Measurements from ENCODE around the gene MGAT5B.
"Not testable (repeated sequence)": the region's sequence is repeated elsewhere in the genome, so short reads cannot be mapped to it uniquely, and the experiment has no call there.

MGAT5B gene

GRCh38 chr17:76956846-76957540 lies 88.8 kb downstream of the MGAT5B start:
- DNase-seq, result no peak

DNA sequence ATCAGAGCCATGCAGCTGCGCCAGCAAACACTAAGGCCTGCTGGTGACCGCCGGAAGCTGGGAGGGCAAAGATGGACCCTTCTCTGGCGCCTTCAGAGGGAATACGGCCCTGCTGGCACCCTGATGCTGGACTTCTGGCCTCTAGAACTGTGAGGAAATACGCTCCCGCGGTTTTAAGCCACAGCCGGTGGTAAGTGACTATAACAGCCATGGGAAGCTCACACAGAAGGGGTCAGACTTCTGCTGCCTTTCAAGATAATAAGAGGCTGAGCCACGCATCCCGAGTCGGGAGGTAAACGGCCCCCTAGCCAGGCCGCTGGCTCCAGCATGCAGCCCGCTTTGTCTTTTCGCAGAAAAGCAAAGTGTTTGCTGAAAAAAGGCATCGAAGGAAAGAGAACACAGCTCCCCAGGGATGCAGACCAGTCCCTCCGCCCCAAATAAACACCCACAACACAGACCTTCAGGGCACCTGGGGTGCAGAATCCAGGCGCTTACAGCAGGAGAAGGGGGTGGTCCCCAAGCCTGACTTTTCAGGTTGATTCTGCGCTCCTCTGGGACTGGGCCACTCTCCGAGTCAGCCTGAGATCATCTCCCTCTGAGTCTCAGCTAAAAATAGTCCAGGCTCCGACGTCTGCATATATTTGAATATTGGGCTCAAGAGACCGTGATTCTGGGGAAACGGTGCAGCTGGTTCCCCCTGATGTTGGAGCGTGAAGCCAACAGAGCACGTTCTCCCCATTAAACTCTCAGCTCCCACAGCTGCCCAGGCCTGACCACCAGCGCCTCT lies 89.7 kb downstream of the MGAT5B start:
- DNase-seq, result no peak

DNA sequence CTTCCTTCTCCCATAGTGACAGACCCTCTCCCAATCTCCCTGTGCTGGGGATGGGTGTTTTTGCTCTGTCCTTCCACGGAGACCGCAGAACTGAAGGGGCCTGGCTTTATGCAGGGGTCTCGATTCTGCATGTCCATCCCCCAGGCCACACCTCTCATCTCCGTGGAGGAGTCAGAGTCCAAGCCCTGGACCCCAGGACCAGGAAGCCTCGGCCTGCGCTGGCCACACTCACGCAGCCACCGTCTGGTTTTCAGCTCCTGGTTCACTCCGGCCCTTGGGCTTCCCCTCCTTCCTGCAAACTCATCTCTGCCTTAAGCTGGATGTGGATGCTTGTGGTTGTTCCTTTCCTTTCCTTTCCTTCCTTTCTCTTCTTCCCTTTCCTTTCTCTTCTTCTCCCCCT lies 90.8 kb downstream of the MGAT5B start:
- DNase-seq, result no peak

- no peak for DNase-seq
Observed at GRCh38 chr17:76961869-76962268, 93.7 kb downstream of the MGAT5B start.

- no peak for DNase-seq
Observed at GRCh38 chr17:76962858-76963257, 94.7 kb downstream of the MGAT5B start.

DNA sequence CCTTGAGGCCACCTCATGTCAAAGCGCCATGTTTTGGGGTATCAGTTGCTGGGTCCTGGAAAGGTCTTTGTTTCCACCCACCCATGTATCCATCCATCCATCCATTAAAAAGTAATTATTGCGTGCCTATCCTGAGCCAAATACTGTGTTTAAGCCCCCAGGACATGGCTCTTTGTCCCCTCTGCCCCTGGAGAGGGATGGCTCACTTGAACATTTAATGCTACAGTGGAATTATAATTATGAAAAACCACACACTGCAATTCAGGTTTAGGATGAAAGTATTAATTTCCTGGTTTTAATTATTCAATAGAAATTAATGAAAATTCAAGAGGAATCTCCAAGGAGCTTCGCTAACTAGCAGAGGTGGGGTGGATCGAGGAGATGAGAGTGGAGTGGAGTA lies 97.8 kb downstream of the MGAT5B start:
- no peak for DNase-seq

DNA sequence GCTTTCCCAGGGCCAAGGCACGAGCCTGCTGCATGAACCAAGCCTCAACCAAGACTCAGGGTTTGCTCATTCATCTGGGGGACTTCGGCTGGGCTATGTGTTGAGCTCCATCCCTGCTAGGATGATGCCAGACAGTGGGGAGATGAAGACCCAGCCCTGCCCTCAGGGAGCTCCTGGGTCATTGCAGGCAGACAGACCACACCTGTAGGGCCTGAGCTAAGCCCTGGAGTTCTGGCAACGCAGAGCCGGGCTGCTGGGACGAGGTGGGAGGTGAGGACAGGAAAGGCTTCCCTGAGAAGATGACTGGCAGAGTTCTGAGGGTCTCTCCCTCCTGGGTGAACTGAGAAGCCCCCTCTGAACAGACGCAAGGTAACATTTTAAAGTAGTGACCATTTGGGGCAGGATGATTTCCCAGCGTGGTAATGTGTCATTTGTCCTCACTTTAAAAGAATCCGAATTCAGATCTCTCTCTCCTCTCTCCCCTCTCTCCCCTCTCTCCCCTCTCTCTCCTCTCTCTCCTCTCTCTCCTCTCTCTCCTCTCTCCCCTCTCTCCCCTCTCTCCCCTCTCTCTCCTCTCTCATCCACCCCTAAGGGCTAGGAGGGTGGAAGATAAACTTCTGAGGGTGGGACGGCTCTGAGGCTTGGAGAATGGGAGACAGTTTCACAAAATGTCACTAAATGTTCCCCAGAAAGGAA lies 98.4 kb downstream of the MGAT5B start:
- no peak for DNase-seq

DNA sequence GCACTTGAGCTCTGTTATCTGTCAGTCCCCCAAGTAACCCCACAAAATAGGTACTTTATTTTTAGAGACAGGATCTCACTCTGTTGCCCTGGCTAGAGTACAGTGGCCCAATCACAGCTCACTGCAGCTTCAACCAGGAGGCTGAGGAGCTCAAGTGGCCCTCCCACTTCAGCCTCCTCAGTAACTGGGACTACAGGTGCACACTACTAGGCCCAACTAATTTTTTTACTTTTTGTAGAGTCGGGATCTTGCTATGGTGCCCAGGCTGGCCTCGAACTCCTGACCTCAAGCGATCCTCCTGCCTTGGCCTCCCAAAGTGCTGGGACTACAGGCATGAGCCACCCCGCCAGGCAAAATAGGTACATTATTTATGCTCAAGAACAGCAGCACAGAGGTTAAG lies 99.6 kb downstream of the MGAT5B start:
- no peak for DNase-seq

DNA sequence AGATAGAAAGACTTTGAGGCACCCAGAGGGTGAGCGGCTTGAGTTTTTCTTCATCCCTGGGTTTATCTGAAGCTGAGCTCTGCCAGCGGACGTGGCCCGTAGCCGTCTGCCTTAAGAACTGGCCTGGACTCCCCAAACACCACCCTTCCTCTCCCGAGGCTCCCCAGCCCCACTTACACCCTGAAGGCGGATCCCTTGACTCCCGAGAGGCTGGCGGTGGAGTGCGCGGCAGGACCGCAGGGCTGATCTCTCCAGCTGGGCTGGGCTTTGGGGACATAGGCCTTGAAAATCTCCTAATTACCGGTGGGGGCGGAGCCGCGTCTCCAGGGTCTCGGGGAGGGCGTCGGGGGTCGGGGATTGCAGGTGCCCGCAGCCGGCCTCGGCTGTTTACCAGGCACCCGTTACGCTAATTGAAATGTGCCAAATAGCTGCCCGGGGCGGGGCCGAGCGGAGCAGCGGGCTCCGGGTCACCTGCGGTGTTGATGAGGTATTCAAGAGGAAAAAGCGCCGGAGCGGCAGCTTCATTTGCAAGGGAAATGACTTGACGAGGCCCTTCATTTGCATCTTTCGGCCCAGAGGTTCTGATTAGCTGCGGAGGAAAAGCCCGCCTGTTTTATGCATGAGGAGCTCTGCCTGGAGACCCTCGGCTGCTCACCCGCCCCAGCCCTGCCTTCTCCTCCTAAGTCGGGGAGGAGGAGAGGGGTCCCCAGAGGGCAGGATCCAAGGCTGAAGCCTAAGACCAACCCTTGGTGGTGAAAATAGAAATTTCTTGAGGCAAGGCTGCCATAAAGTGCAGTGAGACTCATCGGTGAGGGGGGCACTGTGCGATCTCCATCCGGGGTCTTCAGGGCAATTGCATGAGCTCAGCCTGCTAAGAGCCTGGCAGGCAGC lies 100.7 kb downstream of the MGAT5B start:
- peak; percentile 96 for DNase-seq

- no peak for DNase-seq
Observed at GRCh38 chr17:76969598-76970172, 101.5 kb downstream of the MGAT5B start.

GRCh38 chr17:76970228-76970627 lies 102.0 kb downstream of the MGAT5B start:
- DNase-seq, result not testable (repeated sequence)

- no peak for DNase-seq
Observed at GRCh38 chr17:76972046-76972641, 103.9 kb downstream of the MGAT5B start.

- no peak for DNase-seq
Observed at GRCh38 chr17:76973040-76973439, 104.8 kb downstream of the MGAT5B start.

DNA sequence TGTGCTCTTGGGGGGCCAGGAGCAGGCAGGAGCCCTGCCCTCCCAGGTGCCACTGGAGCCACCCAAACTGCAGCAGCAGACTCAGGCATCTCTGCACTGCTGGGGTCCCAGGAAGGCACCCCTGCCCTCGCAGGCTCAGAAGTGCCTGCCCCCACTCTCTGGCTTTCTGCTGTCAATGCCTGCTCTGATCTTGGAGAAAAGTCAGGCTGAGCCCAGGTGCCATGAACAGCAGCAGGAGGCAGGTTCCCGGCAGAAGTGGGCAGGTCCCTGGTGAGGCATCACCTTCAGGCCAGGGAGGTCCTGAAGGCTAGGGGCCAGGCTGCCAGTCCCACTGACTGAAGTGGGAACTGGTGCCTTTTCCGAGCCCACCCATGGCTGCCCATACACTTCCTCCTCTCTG lies 106.5 kb downstream of the MGAT5B start:
- DNase-seq, result no peak

GRCh38 chr17:76978050-76978449 lies 109.8 kb downstream of the MGAT5B start:
- DNase-seq, result not testable (repeated sequence)

DNA sequence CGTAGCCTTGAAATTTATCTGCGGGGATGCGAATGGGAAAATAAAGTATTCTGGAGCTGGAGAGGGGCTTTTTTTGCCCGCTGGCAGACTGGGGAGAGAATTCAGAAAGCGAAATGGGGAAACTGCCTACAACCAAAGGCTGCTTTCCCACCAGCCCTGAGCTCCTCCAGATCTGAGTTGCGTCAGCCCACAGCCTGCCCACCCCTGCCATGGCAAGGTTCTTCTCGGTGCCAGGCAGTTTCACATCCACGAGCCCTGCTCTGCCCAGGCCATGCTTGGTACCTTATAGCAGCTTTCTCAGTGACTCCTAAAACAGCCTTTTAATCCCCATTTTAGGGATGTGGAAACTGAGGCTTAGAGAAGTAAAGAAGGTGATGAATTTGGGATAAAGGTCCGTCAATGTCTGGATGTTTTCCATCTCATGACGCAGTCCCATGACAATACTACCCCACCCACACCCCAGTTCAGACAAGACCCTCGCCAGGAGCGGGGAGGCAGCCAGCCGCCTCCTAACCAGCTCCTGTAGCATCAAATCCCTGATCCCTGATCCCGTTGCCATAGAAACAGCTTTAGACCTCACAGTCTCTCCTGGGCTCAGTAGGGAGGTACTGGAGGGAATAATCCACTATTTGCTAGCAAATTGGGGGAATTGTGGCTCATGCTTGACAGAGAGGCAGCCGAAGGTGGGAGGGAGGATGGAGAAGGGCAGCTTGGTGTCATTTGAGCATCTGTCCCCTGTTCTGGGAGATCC lies 113.5 kb downstream of the MGAT5B start:
- peak; percentile 92 for DNase-seq

- no peak for DNase-seq
Observed at GRCh38 chr17:76982408-76983074, 114.3 kb downstream of the MGAT5B start.

DNA sequence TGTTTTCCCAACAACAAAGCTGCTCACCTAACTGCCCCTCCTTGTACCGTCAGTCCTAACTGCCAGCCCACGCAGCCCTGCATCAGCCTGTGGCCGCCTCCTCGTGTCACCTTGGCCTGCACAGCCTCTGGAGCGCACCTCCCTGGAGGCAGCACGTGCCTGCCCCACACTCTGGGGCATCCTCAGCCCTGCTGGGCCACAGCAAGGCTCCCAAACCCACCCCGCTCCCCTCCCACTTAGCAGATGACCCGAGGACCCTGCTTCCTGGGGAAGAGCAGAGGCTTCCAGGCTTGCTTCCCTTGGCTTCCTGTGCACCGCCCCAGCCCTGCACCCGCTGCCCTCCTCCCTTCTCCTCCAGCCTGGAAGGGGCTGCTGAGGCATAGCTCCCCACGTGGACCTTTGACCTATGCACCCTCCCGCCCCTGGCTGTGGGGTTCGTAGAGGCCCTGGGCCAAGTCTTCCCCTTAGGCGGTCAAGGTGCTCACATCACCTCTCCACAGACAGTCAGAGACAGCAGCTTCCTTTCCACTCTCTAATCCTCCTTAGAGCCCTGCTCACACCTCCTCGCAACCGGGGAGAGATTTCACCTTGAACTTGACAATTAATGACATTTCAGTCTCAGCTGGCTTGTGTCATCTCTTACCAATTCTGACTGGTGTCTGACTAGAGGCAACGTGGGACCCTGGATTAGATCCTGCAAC lies 115.0 kb downstream of the MGAT5B start:
- no peak for DNase-seq

- no peak for DNase-seq
Observed at GRCh38 chr17:76986365-76986764, 118.2 kb downstream of the MGAT5B start.

DNA sequence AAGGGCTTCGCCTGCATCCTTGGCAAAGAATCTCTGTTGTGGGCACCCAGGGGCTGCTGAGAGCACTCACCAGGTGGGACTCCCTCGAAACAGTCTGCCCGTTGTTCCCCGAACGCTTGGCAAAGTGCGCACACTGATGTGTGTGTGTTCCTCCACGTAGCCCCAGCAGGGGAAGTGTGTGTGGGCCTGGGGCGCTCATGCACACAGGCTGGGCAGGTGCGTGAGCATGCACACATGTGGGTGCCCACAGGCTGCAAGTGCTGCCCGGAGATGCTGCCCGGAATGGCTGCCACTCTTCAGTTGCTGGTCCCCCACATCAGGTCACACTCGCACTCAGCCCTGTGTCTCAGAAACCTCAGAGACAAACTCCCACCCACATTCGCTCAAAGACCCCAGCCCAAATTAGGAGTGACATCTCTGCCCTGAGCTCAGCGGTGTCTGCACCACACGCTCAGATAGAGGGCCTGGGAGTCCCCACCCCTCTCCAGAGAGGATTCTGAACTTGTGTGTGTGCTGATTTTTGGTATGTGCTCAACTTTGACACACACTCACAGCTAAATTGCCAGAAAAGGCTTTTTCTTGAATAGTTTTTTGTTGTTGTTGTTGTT lies 119.4 kb downstream of the MGAT5B start:
- DNase-seq, result no peak

Data from NCI-H524 treated with DMSO at 0.1 percent for 48 hours (cell line).